GM10847 (cell line): ENCODE data around the gene PROK2.

ENCODE experiments used
- POLR2A ChIP-seq: IDR thresholded peaks from 2 replicates; pipeline ENCODE4 v1.6.1; 2011; ENCODE audit not compliant: insufficient read length; ENCODE audit errors: extremely low read depth

Gene PROK2

DNA sequence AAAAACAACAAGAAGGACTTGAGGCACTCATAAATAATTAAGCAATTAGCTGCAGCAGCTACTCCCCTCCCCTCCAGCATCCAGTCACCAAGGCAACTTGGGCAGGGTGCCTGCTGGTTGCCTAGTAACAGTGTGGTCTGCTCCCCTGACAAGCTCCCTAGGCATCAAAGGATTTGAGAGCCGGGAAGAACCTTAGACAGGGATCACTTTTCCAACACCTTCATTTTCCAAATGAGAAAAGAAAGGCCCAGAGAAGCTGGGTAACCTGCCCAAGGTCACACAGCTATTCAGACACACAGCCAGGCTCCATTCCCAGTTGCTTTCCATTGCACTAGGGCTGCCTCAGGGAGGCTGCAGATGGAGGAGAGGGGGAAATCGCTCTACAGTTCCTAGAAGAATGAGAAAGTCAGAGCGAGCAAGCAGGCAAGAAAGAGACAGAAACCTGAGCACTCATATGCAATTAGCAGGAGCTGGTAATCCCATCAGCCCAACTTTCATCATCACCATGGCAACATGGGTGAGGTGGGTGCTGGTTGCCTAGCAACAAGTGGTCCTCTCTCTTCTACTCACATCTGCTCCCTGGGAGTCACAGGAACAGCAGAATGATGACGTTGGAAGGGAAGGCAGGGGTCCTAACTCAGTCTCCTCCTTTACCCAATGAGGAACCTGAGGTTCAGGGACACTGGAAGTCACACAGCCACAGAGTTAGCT, 56.2 kb downstream of the PROK2 start:
- no peak for TF ChIP-seq POLR2A

- TF ChIP-seq POLR2A: no peak
These were observed 58.8 kb downstream of the PROK2 start for GRCh38 chr3:71726146-71726545.

DNA sequence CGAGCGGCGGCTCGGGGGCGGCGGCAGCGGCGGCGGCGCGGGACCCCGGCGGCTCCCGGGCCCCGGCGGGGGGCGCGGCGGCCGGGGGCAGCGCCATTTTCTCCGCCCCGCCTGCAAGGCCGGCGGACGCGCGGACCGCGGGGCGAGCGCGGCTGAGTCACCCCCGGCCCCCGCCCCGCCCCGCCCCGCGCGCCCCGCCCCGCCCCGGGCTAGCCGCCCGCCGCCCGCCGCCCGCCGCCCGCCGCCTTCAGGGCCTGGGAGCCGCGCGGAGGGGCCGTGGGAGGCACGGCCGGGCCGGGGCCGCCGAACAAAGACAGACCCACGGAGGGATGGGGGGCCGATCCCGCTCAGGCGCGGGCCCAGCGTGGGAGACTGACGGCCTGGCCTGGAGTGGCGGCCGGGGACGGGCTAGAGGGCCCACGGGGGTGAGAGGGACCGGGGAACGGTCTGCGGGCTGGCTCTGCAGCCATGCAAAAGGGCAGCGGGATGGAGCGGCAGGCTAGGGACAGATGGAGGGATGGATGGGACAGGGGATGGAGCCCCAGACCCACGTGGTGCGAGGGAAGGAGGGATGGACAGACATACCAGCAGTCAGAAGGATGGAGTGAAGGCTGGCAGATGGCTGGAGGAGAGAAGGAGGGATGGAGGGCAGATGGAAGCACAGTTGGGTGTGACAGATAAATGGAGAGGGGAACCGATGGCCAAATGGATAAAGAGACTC, 59.5 kb downstream of the PROK2 start, which contains the start of gene EIF4E3:
TSS of gene EIF4E3 (minus strand) at position 132 of the 721 bp plus-strand sequence. CDS start at position 97, 35 bp downstream.
- TF ChIP-seq POLR2A: no peak

DNA sequence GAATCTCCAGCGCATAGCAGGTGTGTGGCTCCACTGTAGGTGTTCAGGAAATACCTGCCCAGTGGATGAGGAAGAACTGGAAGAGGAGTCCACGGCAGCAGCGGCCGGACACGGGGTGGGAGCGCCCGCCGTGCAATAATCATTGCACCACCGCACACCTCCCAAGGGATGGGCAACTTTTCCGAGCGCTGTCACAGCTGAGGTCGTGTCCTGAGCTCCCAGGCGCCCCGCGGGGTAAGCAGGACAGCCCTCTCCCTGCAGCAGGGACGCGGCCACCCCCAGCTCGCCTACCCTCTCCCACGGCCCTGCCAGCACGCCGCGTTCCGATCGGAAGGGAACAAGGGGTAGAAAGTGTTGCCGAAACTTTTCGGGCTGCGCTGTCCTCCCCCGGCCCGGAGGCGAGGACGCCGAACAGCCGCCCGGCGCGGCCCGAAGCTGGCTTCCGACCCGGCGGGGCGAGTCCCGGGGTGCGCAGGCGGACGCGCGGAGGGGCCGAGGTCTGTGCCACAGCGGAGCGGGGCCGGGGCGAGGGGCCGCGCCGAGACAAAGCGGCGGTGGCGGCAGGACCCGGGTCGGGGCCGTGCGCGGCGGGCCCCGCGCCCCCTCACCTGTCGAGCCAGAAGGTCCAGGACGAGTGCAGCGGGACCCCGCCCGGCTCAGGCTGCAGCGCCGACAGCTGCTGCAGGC, 60.2 kb downstream of the PROK2 start:
- no peak for TF ChIP-seq POLR2A

GRCh38 chr3:71724171-71724453, 60.8 kb downstream of the PROK2 start:
- no peak for TF ChIP-seq POLR2A

DNA sequence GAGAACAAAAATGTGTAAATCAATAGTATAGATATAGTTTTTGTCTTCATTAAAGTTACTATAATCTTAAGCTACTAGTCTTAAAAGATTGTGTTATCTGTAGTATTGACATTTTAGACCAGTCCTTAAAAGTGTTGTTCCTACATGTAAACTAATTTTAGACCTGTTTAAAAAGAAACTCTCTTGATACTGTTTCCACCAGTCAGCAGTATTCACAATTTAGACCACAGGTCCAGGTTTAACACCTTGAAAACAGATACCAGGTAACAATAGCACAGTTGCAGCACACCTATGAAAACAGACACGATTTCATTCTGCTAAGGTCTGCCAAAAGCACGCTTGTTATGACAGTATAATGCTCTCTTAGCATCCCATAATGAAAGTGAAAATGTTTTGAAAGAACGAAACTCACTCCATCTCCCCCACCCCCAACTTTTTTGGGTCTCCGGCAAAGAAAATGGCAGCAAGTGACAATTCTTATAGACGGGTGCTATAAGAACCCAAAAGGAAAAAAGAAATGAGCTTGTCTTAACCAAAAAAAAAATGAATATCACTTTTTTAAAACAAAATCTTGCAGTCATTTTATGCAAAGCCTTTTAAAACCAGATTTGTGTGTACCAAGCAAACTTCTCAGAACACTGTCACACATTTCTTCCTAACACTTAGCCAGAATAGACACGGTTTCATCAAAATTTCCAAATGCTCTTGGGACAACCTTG, 61.3 kb downstream of the PROK2 start:
- no peak for TF ChIP-seq POLR2A

- TF ChIP-seq POLR2A: no peak
These were observed 62.3 kb downstream of the PROK2 start for GRCh38 chr3:71722693-71723092.
